Sigmoid colon (tissue), 7 donors: ENCODE data around the gene C1orf226. TPM values are rescaled to one million over a fixed set of nuclear protein-coding genes. Genes with fewer than 3 reads are reported as not detected.
"Not testable (repeated sequence)": the region's sequence is repeated elsewhere in the genome, so short reads cannot be mapped to it uniquely, and the experiment has no call there.

Experiments
- DNase-seq: peaks from one replicate; pipeline ENCODE4 v3.0.0-alpha.2; 2019
- H3K27ac ChIP-seq, 4 donors: fragments of 200-600 bp; sonication (generic); one replicate each; pipeline ENCODE4 v1.5.1; 2016 to 2019; ENCODE audit warnings: mild to moderate bottlenecking in 1 of 4
- H3K27me3 ChIP-seq, 3 donors: fragments of 200-600 bp; sonication (generic); one replicate each; pipeline ENCODE4 v1.5.1; 2019; ENCODE audit warnings: mild to moderate bottlenecking in 1 of 3
- H3K36me3 ChIP-seq, 4 donors: fragments of 200-600 bp; sonication (generic); one replicate each; pipeline ENCODE4 v1.5.1; 2016 to 2019
- H3K4me1 ChIP-seq, 4 donors: fragments of 200-600 bp; sonication (generic); one replicate each; pipeline ENCODE4 v1.5.1; 2017 to 2019
- H3K4me3 ChIP-seq, 4 donors: fragments of 200-600 bp; sonication (generic); one replicate each; pipeline ENCODE4 v1.5.1; 2017 to 2019; ENCODE audit warnings: mild to moderate bottlenecking in 2 of 4, moderate library complexity in 1 of 4
- H3K9me3 ChIP-seq, 4 donors: fragments of 200-600 bp in 3 of 4; sonication (generic) in 3 of 4; one replicate each; pipeline versions ENCODE4 v1.5.1 to v1.6.1; 2013 to 2019
- CTCF ChIP-seq, 4 experiments: fragments of 450-650 bp in 3 of 4; fragments of 200-600 bp in 1 of 4; IDR thresholded peaks; one replicate each; pipeline ENCODE4 v1.5.1; 2016 to 2019; ENCODE audit warnings: antibody characterized with exemption in 4 of 4, mild to moderate bottlenecking in 3 of 4, moderate library complexity in 2 of 4
- EP300 ChIP-seq, 4 donors: sonication (generic); formaldehyde crosslinking; IDR thresholded peaks; one replicate each; pipeline ENCODE4 v1.6.1; 2017; ENCODE audit warnings: antibody characterized with exemption in 4 of 4
- POLR2A ChIP-seq, 2 donors: fragments of 450-650 bp; IDR thresholded peaks; one replicate each; pipeline ENCODE4 v1.6.1; 2016; ENCODE audit warnings: antibody characterized with exemption in 2 of 2, mild to moderate bottlenecking in 2 of 2, moderate library complexity in 2 of 2
- POLR2AphosphoS5 ChIP-seq, 4 donors: sonication (generic); formaldehyde crosslinking; IDR thresholded peaks; one replicate each; pipeline ENCODE4 v1.6.1; 2017; ENCODE audit warnings: antibody characterized with exemption in 4 of 4
- WGBS, 2 donors: extraction: QIAGEN DNeasy Blood & Tissue Kit; methylation state at CpG; one replicate each; pipeline ENCODE4 v1.1.7; 2013; 5-methylcytosine and 5-hydroxymethylcytosine counted together
- intact Hi-C: fragments of 100-400 bp; cut with DNase I; formaldehyde crosslinking; loops from one replicate; pipeline ENCODE4 v1.15.1; 2023
- polyA plus RNA-seq, 3 donors: library from polyadenylated mRNA; stranded (reverse); fragments of 200-250 nt; gene quantifications; one replicate each; pipeline ENCODE4 v1.2.3, GENCODE V29; 2013
- total RNA-seq, 4 donors: library from RNA; depleted of rRNA; stranded (reverse); fragments of >200 nt; gene quantifications; one replicate each; pipeline ENCODE4 v1.1.0, GENCODE V29; 2016
- donor health status: healthy with polysubstance abuse.
- donor health status: Bipolar disorder and iron deficiency.
- donor health status: healthy.

The C1orf226 gene
- total and polyA plus RNA-seq, 7 donors: 6.6 to 16.1 (median 13.2) TPM

GRCh38 chr1:162342452-162342983 lies 39.0 kb upstream of the C1orf226 start:
- H3K36me3 ChIP-seq: peaks cover 0 to 11% (median 2%) of the 10 kb centered on the region in 4 donors
- intact Hi-C loops: no loop called here
- H3K4me3 ChIP-seq: no peak overlapping the region
- H3K4me1 ChIP-seq: no peaks in the 10 kb centered on the region
- no peaks in the 10 kb centered on the region for H3K27me3 ChIP-seq
- TF ChIP-seq CTCF (IDR thresholded peaks at IDR 0.05) (no peak), POLR2A (IDR thresholded peaks at IDR 0.05) (no peak), EP300 (IDR thresholded peaks at IDR 0.05) (no peak), POLR2AphosphoS5 (IDR thresholded peaks at IDR 0.05) (no peak)
- WGBS, 2 donors: 91 to 95% methylated on average over 1 of the region's 1 CpG
- DNase-seq: no peak
- no peaks in the 10 kb centered on the region for H3K9me3 ChIP-seq
- no peak overlapping the region for H3K27ac ChIP-seq

GRCh38 chr1:162343470-162343869 lies 38.1 kb upstream of the C1orf226 start:
- no peaks in the 10 kb centered on the region for H3K4me1 ChIP-seq
- DNase-seq: no peak
- no peak for TF ChIP-seq POLR2A (IDR thresholded peaks at IDR 0.05)
- no peak for TF ChIP-seq EP300 (IDR thresholded peaks at IDR 0.05)
- no peak for TF ChIP-seq CTCF (IDR thresholded peaks at IDR 0.05)
- no peak for TF ChIP-seq POLR2AphosphoS5 (IDR thresholded peaks at IDR 0.05)
- H3K27ac ChIP-seq: no peak overlapping the region
- peaks cover 0 to 11% (median 2%) of the 10 kb centered on the region in 4 donors for H3K36me3 ChIP-seq
- H3K27me3 ChIP-seq: no peaks in the 10 kb centered on the region
- intact Hi-C loops: no loop called here
- 82 to 94% methylated on average over 5 of the region's 5 CpGs for WGBS, 2 donors
- H3K9me3 ChIP-seq: no peaks in the 10 kb centered on the region
- no peak overlapping the region for H3K4me3 ChIP-seq

- no peak for DNase-seq
- peaks cover 0 to 5% (median 0%) of the 10 kb centered on the region in 4 donors for H3K4me1 ChIP-seq
- H3K27me3 ChIP-seq: no peaks in the 10 kb centered on the region
- intact Hi-C loops: no loop called here
- peaks cover 0 to 11% (median 2%) of the 10 kb centered on the region in 4 donors for H3K36me3 ChIP-seq
- no peak for TF ChIP-seq POLR2AphosphoS5 (IDR thresholded peaks at IDR 0.05)
- no peak overlapping the region for H3K27ac ChIP-seq
- WGBS, 2 donors: 64 to 66% methylated on average over 3 of the region's 3 CpGs
- H3K4me3 ChIP-seq: no peak overlapping the region
- no peaks in the 10 kb centered on the region for H3K9me3 ChIP-seq
These were observed 34.2 kb upstream of the C1orf226 start for GRCh38 chr1:162347281-162347680.

GRCh38 chr1:162349635-162350330 lies 31.7 kb upstream of the C1orf226 start:
- Histone ChIP-seq H3K27ac (no peak overlapping the region), H3K4me3 (no peak overlapping the region), H3K4me1 (peaks cover 0 to 5% (median 0%) of the 10 kb centered on the region in 4 donors), H3K9me3 (no peaks in the 10 kb centered on the region), H3K36me3 (peaks cover 0 to 6% (median 0%) of the 10 kb centered on the region in 4 donors), H3K27me3 (no peaks in the 10 kb centered on the region)
- no peak for DNase-seq
- WGBS, 2 donors: 12 to 51% methylated on average over 11 of the region's 11 CpGs
- intact Hi-C loops: no loop called here
- TF ChIP-seq POLR2AphosphoS5 (IDR thresholded peaks at IDR 0.05) (no peak), POLR2A (IDR thresholded peaks at IDR 0.05) (no peak), CTCF (IDR thresholded peaks at IDR 0.05) (no peak), EP300 (IDR thresholded peaks at IDR 0.05) (no peak)

GRCh38 chr1:162351246-162351842 lies 30.2 kb upstream of the C1orf226 start:
- 78 to 86% methylated on average over 6 of the region's 6 CpGs for WGBS, 2 donors
- TF ChIP-seq POLR2AphosphoS5 (IDR thresholded peaks at IDR 0.05) (no peak), CTCF (IDR thresholded peaks at IDR 0.05) (no peak), EP300 (IDR thresholded peaks at IDR 0.05) (no peak), POLR2A (IDR thresholded peaks at IDR 0.05) (no peak)
- Histone ChIP-seq H3K4me1 (peaks cover 0 to 5% (median 0%) of the 10 kb centered on the region in 4 donors), H3K36me3 (peaks cover 0 to 16% (median 1%) of the 10 kb centered on the region in 4 donors), H3K4me3 (no peak overlapping the region), H3K27ac (no peak overlapping the region), H3K27me3 (no peaks in the 10 kb centered on the region), H3K9me3 (no peaks in the 10 kb centered on the region)
- intact Hi-C loops: no loop called here
- no peak for DNase-seq

GRCh38 chr1:162351874-162352273 lies 29.7 kb upstream of the C1orf226 start:
- H3K9me3 ChIP-seq, H3K4me3 ChIP-seq, H3K27ac ChIP-seq, H3K27me3 ChIP-seq, H3K4me1 ChIP-seq, DNase-seq, intact Hi-C loops: not testable (repeated sequence)
- 64 to 97% methylated on average over 3 to 4 of the region's 4 CpGs for WGBS, 2 donors
- peaks cover 0 to 22% (median 6%) of the 10 kb centered on the region in 4 donors for H3K36me3 ChIP-seq
